B cell (primary cell): ENCODE data around the gene KRTAP12-2. TPM values are rescaled to one million over a fixed set of nuclear protein-coding genes. Genes with fewer than 3 reads are reported as not detected.
"Not testable (repeated sequence)": the region's sequence is repeated elsewhere in the genome, so short reads cannot be mapped to it uniquely, and the experiment has no call there.

ENCODE experiments used
- ATAC-seq: fragments of 200-7000 bp; cut with Tn5 transposase; one replicate; pipeline ENCODE4 v1.10.0; 2021; ENCODE audit warnings: low read depth, mild to moderate bottlenecking, moderate number of reproducible peaks, moderate library complexity
- CTCF ChIA-PET: fragments of 350-600 bp; sonication (Branson Sonifier 250); formaldehyde crosslinking; loops from one replicate; lab custom pipeline; 2021; ENCODE audit warnings: antibody characterized with exemption, inconsistent platforms; lab: Charles Lee
- POLR2A ChIA-PET: fragments of 350-600 bp; sonication (Branson Sonifier 250); formaldehyde crosslinking; loops from one replicate; lab custom pipeline; 2021; ENCODE audit warnings: antibody characterized with exemption; lab: Charles Lee
- DNase-seq: peaks from one replicate; pipeline ENCODE4 v3.0.0; 2013
- H2AFZ ChIP-seq: 2 replicates; pipeline ENCODE4 v1.6.1; 2012; ENCODE audit warnings: mild to moderate bottlenecking, low read depth, low read length; ENCODE audit not compliant: insufficient read depth, poor library complexity, severe bottlenecking
- H3K27ac ChIP-seq, 2 donors: 1 replicate in 1 of 2; 2 replicates in 1 of 2; pipeline ENCODE4 v1.5.1; 2012 to 2013; ENCODE audit warnings: low read length in 2 of 2, mild to moderate bottlenecking in 2 of 2, moderate library complexity in 1 of 2
- H3K27me3 ChIP-seq, 4 experiments: fragments of 200-600 bp in 1 of 4; sonication (generic) in 1 of 4; replicated peaks in 1 of 4; 1 replicate in 2 of 4; 2 replicates in 2 of 4; pipeline versions ENCODE4 v1.6.1 to v1.7.0; 2013 to 2016; ENCODE audit warnings: low read length in 3 of 4, mild to moderate bottlenecking in 2 of 4, mixed read lengths in 1 of 4, moderate library complexity in 1 of 4; ENCODE audit not compliant: insufficient read depth in 4 of 4, control insufficient read depth in 3 of 4; ENCODE audit errors: control extremely low read depth in 1 of 4
- H3K36me3 ChIP-seq, 2 experiments: replicated peaks in 1 of 2; 1 replicate in 1 of 2; 2 replicates in 1 of 2; pipeline versions ENCODE4 v1.6.1 to v1.7.1; 2013; ENCODE audit warnings: low read length in 1 of 2; ENCODE audit not compliant: insufficient read depth in 2 of 2, control insufficient read depth in 1 of 2; ENCODE audit errors: control extremely low read depth in 1 of 2, extremely low read depth in 1 of 2
- H3K4me1 ChIP-seq, 2 donors: fragments of 200-600 bp in 1 of 2; sonication (generic) in 1 of 2; 1 replicate in 1 of 2; 2 replicates in 1 of 2; pipeline versions ENCODE4 v1.5.1 to v1.6.1; 2013 to 2017; ENCODE audit warnings: low read length in 2 of 2; ENCODE audit not compliant: control insufficient read depth in 2 of 2, insufficient read depth in 2 of 2
- H3K4me2 ChIP-seq: replicated peaks from 2 replicates; pipeline ENCODE3; 2012; ENCODE audit warnings: mild to moderate bottlenecking, low read depth, low read length; ENCODE audit not compliant: poor library complexity, severe bottlenecking
- H3K4me3 ChIP-seq, 5 experiments: fragments of 200-600 bp in 1 of 5; sonication (generic) in 1 of 5; 1 replicate in 3 of 5; 2 replicates in 2 of 5; pipeline versions ENCODE4 v1.5.1 to v1.7.0; 2011 to 2016; ENCODE audit warnings: low read length in 4 of 5, mild to moderate bottlenecking in 4 of 5, low read depth in 2 of 5, control low read depth in 1 of 5, moderate library complexity in 1 of 5; ENCODE audit not compliant: insufficient read depth in 1 of 5; ENCODE audit errors: control extremely low read depth in 1 of 5, extremely low read depth in 1 of 5
- H3K79me2 ChIP-seq: fragments of 200-600 bp; sonication (generic); one replicate; pipeline ENCODE4 v1.6.0; 2016; ENCODE audit warnings: low read length; ENCODE audit not compliant: control insufficient read depth, insufficient read depth
- H3K9ac ChIP-seq: fragments of 200-600 bp; sonication (generic); 2 replicates; pipeline ENCODE4 v1.6.1; 2017; ENCODE audit warnings: mild to moderate bottlenecking, low read length, moderate library complexity
- H3K9me3 ChIP-seq, 3 donors: one replicate each; pipeline versions ENCODE4 v1.6.1 to v1.7.1; 2013; ENCODE audit warnings: low read length in 2 of 3; ENCODE audit not compliant: control insufficient read depth in 2 of 3, insufficient read depth in 1 of 3; ENCODE audit errors: control extremely low read depth in 1 of 3
- H4K20me1 ChIP-seq: 2 replicates; pipeline ENCODE4 v1.6.0; 2012; ENCODE audit warnings: mild to moderate bottlenecking, low read length; ENCODE audit not compliant: insufficient read depth, control insufficient read depth, poor library complexity, severe bottlenecking
- H3K27ac Mint-ChIP-seq: one replicate; pipeline ENCODE4 v1.8.0; 2021; ENCODE audit warnings: mixed read lengths
- H3K27me3 Mint-ChIP-seq: one replicate; pipeline ENCODE4 v1.8.0; 2021; ENCODE audit warnings: mixed read lengths
- H3K4me1 Mint-ChIP-seq: one replicate; pipeline ENCODE4 v1.8.0; 2021; ENCODE audit warnings: mixed read lengths
- H3K4me3 Mint-ChIP-seq: one replicate; pipeline ENCODE4 v1.8.0; 2021; ENCODE audit warnings: mixed read lengths
- H3K9me3 Mint-ChIP-seq: one replicate; pipeline ENCODE4 v1.8.0; 2022; ENCODE audit warnings: mixed read lengths; ENCODE audit not compliant: insufficient read depth
- EZH2 ChIP-seq: IDR thresholded peaks from 2 replicates; pipeline ENCODE4 v1.6.1; 2012; ENCODE audit warnings: borderline replicate concordance, low read depth, mild to moderate bottlenecking, moderate library complexity, low read length; ENCODE audit not compliant: insufficient read depth, poor library complexity, severe bottlenecking
- WGBS: methylation state at CpG from one replicate; pipeline ENCODE4 v1.1.5; 2013; ENCODE audit warnings: missing lambda C conversion rate; ENCODE audit not compliant: insufficient coverage; 5-methylcytosine and 5-hydroxymethylcytosine counted together
- intact Hi-C: fragments of 100-400 bp; cut with micrococcal nuclease; formaldehyde crosslinking; loops from one replicate; pipeline ENCODE4 v1.10.0; 2022
- polyA plus RNA-seq: library from polyadenylated mRNA; depleted of rRNA; stranded (reverse); fragments of >200 nt; gene quantifications from 2 replicates; pipeline ENCODE4 v1.2.3, GENCODE V29; 2012
- total RNA-seq, 2 donors: library from RNA; stranded (reverse); fragments of 120-200 nt in 1 of 2; gene quantifications; 1 replicate in 1 of 2; 2 replicates in 1 of 2; pipeline versions ENCODE4 v1.2.3 to v1.2.4, GENCODE V29; 2013 to 2022
- TF ChIP-seq, protein P1 (sequence below): fragments of 200-600 bp; IDR thresholded peaks from one replicate; pipeline ENCODE4 v1.8.0; 2022; ENCODE audit warnings: antibody characterized with exemption, mild to moderate bottlenecking

The KRTAP12-2 gene
- total and polyA plus RNA-seq, 2 donors (not counting 1 experiment from before 2014, with no cell fraction given): not detected

- H3K36me3 ChIP-seq, H3K9ac ChIP-seq, intact Hi-C loops, H3K4me1 Mint-ChIP-seq, H3K4me3 ChIP-seq, DNase-seq, H3K4me1 ChIP-seq, ATAC-seq, H3K4me2 ChIP-seq, H3K9me3 Mint-ChIP-seq, H3K79me2 ChIP-seq, H3K27ac Mint-ChIP-seq, H3K4me3 Mint-ChIP-seq, H2AFZ ChIP-seq, CTCF ChIA-PET, H4K20me1 ChIP-seq, H3K27ac ChIP-seq: not testable (repeated sequence)
- H3K27me3 Mint-ChIP-seq: peaks cover 31% of the 10 kb centered on the region
- POLR2A ChIA-PET: interaction anchor here (0.6 kb wide), 1 partner anchor 144 kb away, joined by 13 read pairs; no protein-coding TSS in a partner anchor
- Histone ChIP-seq H3K27me3 (peaks cover 0 to 18% (median 0%) of the 10 kb centered on the region in 4 experiments), H3K9me3 (peaks cover 0 to 22% (median 8%) of the 10 kb centered on the region in 3 donors)
- 92% methylated on average over 2 of the region's 12 CpGs for WGBS
These were observed 28.8 kb downstream of the KRTAP12-2 start for GRCh38 chr21:44637851-44638348.

DNA sequence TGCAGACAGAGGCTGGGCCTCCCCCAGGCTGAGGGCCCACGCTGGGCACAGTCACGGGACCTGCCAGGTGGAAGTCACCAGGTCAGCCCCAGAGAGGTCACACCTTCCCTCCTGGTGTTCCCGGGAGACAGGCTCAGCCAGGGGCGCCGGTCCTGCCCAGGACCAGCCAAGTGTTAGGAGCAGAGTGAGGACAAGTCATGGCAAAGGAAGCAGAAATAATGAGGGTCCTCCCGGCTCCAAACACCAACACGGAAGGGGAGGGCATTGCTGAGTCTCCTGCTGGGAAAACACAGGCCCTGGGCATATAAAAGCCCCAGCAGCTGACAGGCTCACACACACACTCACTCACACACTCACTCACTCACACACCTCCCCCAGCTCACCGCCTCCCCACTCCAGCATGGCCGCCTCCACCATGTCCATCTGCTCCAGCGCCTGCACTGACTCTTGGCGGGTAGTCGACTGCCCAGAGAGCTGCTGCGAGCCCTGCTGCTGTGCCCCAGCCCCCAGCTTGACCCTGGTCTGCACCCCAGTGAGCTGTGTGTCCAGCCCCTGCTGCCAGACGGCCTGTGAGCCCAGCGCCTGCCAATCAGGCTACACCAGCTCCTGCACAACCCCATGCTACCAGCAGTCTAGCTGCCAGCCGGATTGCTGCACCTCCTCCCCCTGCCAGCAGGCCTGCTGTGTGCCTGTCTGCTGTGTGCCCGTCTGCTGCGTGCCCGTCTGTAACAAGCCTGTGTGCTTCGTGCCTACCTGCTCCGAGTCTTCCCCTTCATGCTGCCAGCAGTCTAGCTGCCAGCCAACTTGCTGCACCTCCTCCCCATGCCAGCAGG, 29.5 kb downstream of the KRTAP12-2 start, which contains the start of gene KRTAP10-10:
Gene KRTAP10-10, plus strand, starts transcription at position 339 of the 833 bp plus-strand sequence. Its CDS starts 62 bp downstream, at position 401.
- peaks cover 6% of the 10 kb centered on the region for H3K9me3 Mint-ChIP-seq
- intact Hi-C loops: no loop called here
- H3K4me1 ChIP-seq: no peaks in the 10 kb centered on the region
- TF ChIP-seq EZH2: no peak
- TF ChIP-seq, protein P1, sequence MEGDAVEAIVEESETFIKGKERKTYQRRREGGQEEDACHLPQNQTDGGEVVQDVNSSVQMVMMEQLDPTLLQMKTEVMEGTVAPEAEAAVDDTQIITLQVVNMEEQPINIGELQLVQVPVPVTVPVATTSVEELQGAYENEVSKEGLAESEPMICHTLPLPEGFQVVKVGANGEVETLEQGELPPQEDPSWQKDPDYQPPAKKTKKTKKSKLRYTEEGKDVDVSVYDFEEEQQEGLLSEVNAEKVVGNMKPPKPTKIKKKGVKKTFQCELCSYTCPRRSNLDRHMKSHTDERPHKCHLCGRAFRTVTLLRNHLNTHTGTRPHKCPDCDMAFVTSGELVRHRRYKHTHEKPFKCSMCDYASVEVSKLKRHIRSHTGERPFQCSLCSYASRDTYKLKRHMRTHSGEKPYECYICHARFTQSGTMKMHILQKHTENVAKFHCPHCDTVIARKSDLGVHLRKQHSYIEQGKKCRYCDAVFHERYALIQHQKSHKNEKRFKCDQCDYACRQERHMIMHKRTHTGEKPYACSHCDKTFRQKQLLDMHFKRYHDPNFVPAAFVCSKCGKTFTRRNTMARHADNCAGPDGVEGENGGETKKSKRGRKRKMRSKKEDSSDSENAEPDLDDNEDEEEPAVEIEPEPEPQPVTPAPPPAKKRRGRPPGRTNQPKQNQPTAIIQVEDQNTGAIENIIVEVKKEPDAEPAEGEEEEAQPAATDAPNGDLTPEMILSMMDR: no peak
- H3K4me2 ChIP-seq: no peak within 1 kb of the TSS
- no peaks in the 10 kb centered on the region for H3K4me1 Mint-ChIP-seq
- H3K27ac Mint-ChIP-seq: no peak within 1 kb of the TSS
- no peak within 1 kb of the TSS for H3K9ac ChIP-seq
- DNase-seq (no peak), ATAC-seq (no peak)
- H3K27me3 ChIP-seq: peaks cover 0 to 18% (median 0%) of the 10 kb centered on the region in 4 experiments
- ChIA-PET POLR2A (interaction anchor here (0.6 kb wide), 1 partner anchor 143 kb away, joined by 13 read pairs; no protein-coding TSS in a partner anchor), CTCF (no interaction called here)
- peaks cover 0 to 27% (median 11%) of the 10 kb centered on the region in 3 donors for H3K9me3 ChIP-seq
- no peak within 1 kb of the TSS for H2AFZ ChIP-seq
- H3K27me3 Mint-ChIP-seq: peaks cover 31% of the 10 kb centered on the region
- H3K27ac ChIP-seq: no peak within 1 kb of the TSS
- no peaks in the 10 kb centered on the region for H4K20me1 ChIP-seq
- H3K36me3 ChIP-seq: no peaks in the 10 kb centered on the region
- H3K4me3 Mint-ChIP-seq: no peak within 1 kb of the TSS
- no peaks in the 10 kb centered on the region for H3K79me2 ChIP-seq
- no peak within 1 kb of the TSS for H3K4me3 ChIP-seq
- WGBS: 72% methylated on average over 13 of the region's 21 CpGs
